K562 (cell line): ENCODE results near the gene MBLAC2. TPM values are rescaled to one million over a fixed set of nuclear protein-coding genes. Genes with fewer than 3 reads are reported as not detected.

ENCODE experiments used
- ATAC-seq: fragments of 200-7000 bp; cut with Tn5 transposase; 3 replicates; pipeline ENCODE4 v1.9.1; 2020; ENCODE audit warnings: moderate library complexity
- BruUV-seq: library from RNA; stranded (reverse); fragments of 400-500 nt; replicated peaks from 2 replicates; lab custom pipeline; 2021; lab: Mats Ljungman, UMichigan
- CTCF ChIA-PET: fragments of 300-600 bp; formaldehyde crosslinking; extraction: SDS; loops from one replicate; lab custom pipeline; 2021; ENCODE audit warnings: low intra/inter-chr PET ratio; lab: Yijun Ruan, JAX
- POLR2A ChIA-PET: fragments of 300-600, 350-650 bp; sonication (Branson Sonifier 250); formaldehyde crosslinking; extraction: SDS; loops from one replicate; lab custom pipeline; 2021; ENCODE audit warnings: antibody characterized with exemption, inconsistent platforms; lab: Yijun Ruan, JAX
- DNase-seq, 4 experiments: peaks; one replicate each; pipeline versions ENCODE4 v3.0.0 to v3.0.0-alpha.2; 2011 to 2018; ENCODE audit warnings: low spot score in 3 of 4, mixed read lengths in 3 of 4; ENCODE audit errors: extremely low read depth in 1 of 4
- FAIRE-seq: peaks from 2 replicates; lab custom pipeline; 2011; peaks lifted over from hg19 to GRCh38; lab: Jason Lieb, UNC
- H2AFZ ChIP-seq: 2 replicates; pipeline ENCODE4 v1.6.0; 2011; ENCODE audit warnings: low read depth, low read length, control low read depth, inconsistent platforms
- H3K27ac ChIP-seq: fragments of 200-600 bp; 3 replicates; pipeline ENCODE4 v1.8.0; 2011; ENCODE audit warnings: low read depth, mild to moderate bottlenecking, control low read depth, inconsistent platforms, low read length, moderate library complexity, mixed read lengths; ENCODE audit errors: extremely low read depth
- H3K27me3 ChIP-seq, 2 experiments: fragments of 300-600 bp in 1 of 2; 2 replicates in 1 of 2; 3 replicates in 1 of 2; pipeline versions ENCODE4 v1.6.0 to v1.8.0; 2011; ENCODE audit warnings: inconsistent platforms in 2 of 2, low read length in 2 of 2, mild to moderate bottlenecking in 1 of 2, mixed read lengths in 1 of 2, moderate library complexity in 1 of 2; ENCODE audit not compliant: control insufficient read depth in 2 of 2, insufficient read depth in 2 of 2
- H3K36me3 ChIP-seq: fragments of 300-600 bp; 3 replicates; pipeline ENCODE4 v1.8.0; 2011; ENCODE audit warnings: mild to moderate bottlenecking, low read length, inconsistent platforms; ENCODE audit not compliant: control insufficient read depth, insufficient read depth
- H3K4me1 ChIP-seq, 2 experiments: fragments of 200-600 bp in 1 of 2; replicated peaks in 1 of 2; 2 replicates in 1 of 2; 3 replicates in 1 of 2; pipeline versions ENCODE4 v1.5.1 to v1.8.0; 2011; ENCODE audit warnings: inconsistent platforms in 2 of 2, low read length in 2 of 2, mild to moderate bottlenecking in 1 of 2, mixed read lengths in 1 of 2, moderate library complexity in 1 of 2; ENCODE audit not compliant: control insufficient read depth in 2 of 2, insufficient read depth in 2 of 2
- H3K4me2 ChIP-seq: 2 replicates; pipeline ENCODE4 v1.6.1; 2011; ENCODE audit warnings: low read length, control low read depth, inconsistent platforms, mixed read lengths; ENCODE audit not compliant: insufficient read depth
- H3K4me3 ChIP-seq: fragments of 200-600 bp; sonication (generic), shearing (Covaris generic); 2 replicates; pipeline ENCODE4 v1.5.1; 2016; ENCODE audit warnings: control low read depth, inconsistent platforms
- H3K79me2 ChIP-seq: fragments of 200-600 bp; 3 replicates; pipeline ENCODE4 v1.8.0; 2011; ENCODE audit warnings: low read length, inconsistent platforms; ENCODE audit not compliant: control insufficient read depth, insufficient read depth
- H3K9ac ChIP-seq, 2 experiments: 2 replicates each; pipeline versions ENCODE4 v1.6.0 to v1.6.1; 2011; ENCODE audit warnings: low read depth in 2 of 2, low read length in 2 of 2, control low read depth in 1 of 2, inconsistent platforms in 1 of 2, mild to moderate bottlenecking in 1 of 2, mixed read lengths in 1 of 2; ENCODE audit not compliant: insufficient read depth in 1 of 2
- H3K9me1 ChIP-seq: one replicate; pipeline ENCODE4 v1.6.0; 2011; ENCODE audit warnings: inconsistent platforms, mild to moderate bottlenecking, low read length, moderate library complexity; ENCODE audit not compliant: control insufficient read depth, insufficient read depth
- H3K9me3 ChIP-seq: replicated peaks from 2 replicates; pipeline ENCODE4 v1.5.1; 2011; ENCODE audit warnings: low read depth, low read length, inconsistent platforms; ENCODE audit not compliant: control insufficient read depth, insufficient read depth
- H4K20me1 ChIP-seq: replicated peaks from 2 replicates; pipeline ENCODE4 v1.6.1; 2011; ENCODE audit warnings: low read length, inconsistent platforms, mixed read lengths; ENCODE audit not compliant: control insufficient read depth, insufficient read depth
- CREM ChIP-seq: IDR thresholded peaks from 2 replicates; pipeline ENCODE4 v1.6.1; 2014; ENCODE audit warnings: antibody characterized with exemption, low read depth
- CTBP1 ChIP-seq: fragments of 450-650 bp; IDR thresholded peaks from 2 replicates; pipeline ENCODE4 v1.6.1; 2016; ENCODE audit warnings: borderline replicate concordance
- CTCF ChIP-seq, 3 experiments: IDR thresholded peaks in 2 of 3; conservative IDR thresholded peaks in 1 of 3; 2 replicates each; pipeline ENCODE4 v1.5.1; 2011 to 2012; ENCODE audit warnings: low read length in 3 of 3, mild to moderate bottlenecking in 3 of 3, control low read depth in 2 of 3, improper control_type of control experiment in 1 of 3, inconsistent platforms in 1 of 3, low read depth in 1 of 3, mixed read lengths in 1 of 3, moderate library complexity in 1 of 3; ENCODE audit not compliant: insufficient read depth in 2 of 3
- IRF1 ChIP-seq: sonication (generic); formaldehyde crosslinking; IDR thresholded peaks from 2 replicates; pipeline ENCODE4 v1.8.0; 2022; ENCODE audit warnings: missing genetic modification reagents, mild to moderate bottlenecking, borderline replicate concordance
- RAD21 ChIP-seq, 2 experiments: fragments of 250-450 bp in 1 of 2; fragments of 450-650 bp in 1 of 2; sonication (Bioruptor Pico) in 1 of 2; formaldehyde crosslinking in 1 of 2; IDR thresholded peaks in 1 of 2; conservative IDR thresholded peaks in 1 of 2; 2 replicates each; pipeline versions ENCODE4 v1.4.0 to v1.8.0; 2020 to 2022; ENCODE audit warnings: mild to moderate bottlenecking in 2 of 2, moderate library complexity in 1 of 2
- RCOR1 ChIP-seq, 2 experiments: IDR thresholded peaks; 2 replicates each; pipeline ENCODE4 v1.6.1; 2012; ENCODE audit warnings: low read depth in 2 of 2, low read length in 2 of 2, borderline replicate concordance in 1 of 2, improper control_type of control experiment in 1 of 2
- SMC3 ChIP-seq: conservative IDR thresholded peaks from 2 replicates; pipeline ENCODE4 v1.6.1; 2011; ENCODE audit warnings: low read depth, low read length, improper control_type of control experiment; ENCODE audit not compliant: insufficient read depth
- ZNF3 ChIP-seq: fragments of 250-450 bp; sonication (Bioruptor Pico); IDR thresholded peaks from 2 replicates; pipeline ENCODE4 v1.5.0; 2021; ENCODE audit warnings: mild to moderate bottlenecking, moderate library complexity
- ZNF77 ChIP-seq: fragments of 250-450 bp; sonication (Bioruptor Pico); IDR thresholded peaks from 2 replicates; pipeline ENCODE4 v1.5.0; 2020
- WGBS: fragments of 100-300 bp; shearing (Covaris generic); methylation state at CpG from one replicate; pipeline ENCODE4 v1.1.6; 2016; ENCODE audit warnings: low coverage, mixed read lengths; ENCODE audit not compliant: insufficient coverage; ENCODE audit errors: missing lambda C conversion rate; 5-methylcytosine and 5-hydroxymethylcytosine counted together
- in situ Hi-C: fragments of 300-500 bp; cut with MboI; formaldehyde crosslinking; loops from 4 replicates; pipeline ENCODE4 v1.15.0; 2018; ENCODE audit warnings: inconsistent platforms, mixed read lengths
- intact Hi-C: fragments of 100-400 bp; cut with micrococcal nuclease; formaldehyde crosslinking; loops from 2 replicates; pipeline ENCODE4 v1.14.2; 2022
- polyA plus RNA-seq, 8 experiments: library from polyadenylated mRNA; depleted of rRNA in 4 of 8; stranded (reverse) in 5 of 8; unstranded in 3 of 8; fragments of >200 nt; fragmentation: Nextera tagmentation in 2 of 8; fragmentation: Illumina TruSeq in 1 of 8; extraction: Ambion mirVana in 2 of 8; extraction: Trizol in 1 of 8; gene quantifications; 2 replicates each; pipeline versions ENCODE4 v1.2.1 to v1.2.3, GENCODE V29; 2011 to 2014; ENCODE audit warnings: inconsistent platforms in 1 of 8, missing spikeins in 1 of 8
- total RNA-seq, 7 experiments: library from RNA; depleted of rRNA in 6 of 7; stranded (reverse); fragments of >200 nt in 6 of 7; fragmentation: Illumina TruSeq in 2 of 7; extraction: Trizol in 2 of 7; gene quantifications; 2 replicates each; pipeline versions ENCODE4 v1.2.1 to v1.2.3, GENCODE V29; 2011 to 2021; ENCODE audit warnings: low replicate concordance in 1 of 7

MBLAC2 gene
- total and polyA plus RNA-seq, 9 of the 15 experiments (the other 6 are each of a cell fraction or from before 2014, with no cell fraction given), result 2.4 to 13.1 (median 10.3) TPM

- CTCF ChIA-PET, result no interaction called here
- Histone ChIP-seq H2AFZ (peak overlapping the region; percentile 34), H3K4me2 (no peak overlapping the region), H3K27ac (no peak overlapping the region), H3K79me2 (no peaks in the 10 kb centered on the region), H3K9ac (no peak overlapping the region), H3K27me3 (no peaks in the 10 kb centered on the region), H4K20me1 (no peaks in the 10 kb centered on the region), H3K9me3 (no peaks in the 10 kb centered on the region), H3K9me1 (no peaks in the 10 kb centered on the region), H3K4me1 (no peaks in the 10 kb centered on the region), H3K4me3 (no peak overlapping the region), H3K36me3 (no peaks in the 10 kb centered on the region)
- in situ Hi-C loops, result no loop called here
- no TSS peak for BruUV-seq
- intact Hi-C loops, result no loop called here
- FAIRE-seq (peak; percentile 86), ATAC-seq (peak; percentile 95), DNase-seq (peak in 2 of 4 experiments; percentile 21 to 48)
- WGBS, result 13% methylated on average over 4 of the region's 4 CpGs
- TF ChIP-seq CREM (peak; percentile 31; the same call in 1 of the 2 replicates), ZNF3 (CRISPR knock-in tag) (no peak), RAD21 (CRISPR knock-in tag; conservative IDR thresholded peaks at IDR 0.05 in 1 of 2, IDR thresholded peaks at IDR 0.05 in 1 of 2) (peak; percentile 6 to 57; a peak in 2 of 4 replicates), CTBP1 (peak; percentile 32; the same call in 1 of the 2 replicates), ZNF77 (CRISPR knock-in tag) (no peak), RCOR1 (IDR thresholded peaks at IDR 0.05; ENCODE audit: borderline replicate concordance in 1 of 2, low read depth in 2 of 2, low read length in 2 of 2) (peak in 1 of 2 experiments; percentile 34; a peak in 1 of 4 replicates), SMC3 (peak; percentile 15; the same call in 1 of the 2 replicates), IRF1 (no peak), CTCF (IDR thresholded peaks at IDR 0.05 in 2 of 3, conservative IDR thresholded peaks at IDR 0.05 in 1 of 3; ENCODE audit: insufficient read depth in 2 of 3, low read depth in 1 of 3, low read length in 3 of 3) (peak; percentile 53 to 60 (median 55))
- POLR2A ChIA-PET, result interaction anchor here (2.9 kb wide), 1 partner anchor 11 kb away, joined by 25 read pairs; the partner anchor contains the start of gene CETN3
These were observed 53.4 kb downstream of the MBLAC2 start for GRCh38 chr5:90421136-90421535.
